Measurements from ENCODE around the gene CYP11A1.

CYP11A1 gene

DNA sequence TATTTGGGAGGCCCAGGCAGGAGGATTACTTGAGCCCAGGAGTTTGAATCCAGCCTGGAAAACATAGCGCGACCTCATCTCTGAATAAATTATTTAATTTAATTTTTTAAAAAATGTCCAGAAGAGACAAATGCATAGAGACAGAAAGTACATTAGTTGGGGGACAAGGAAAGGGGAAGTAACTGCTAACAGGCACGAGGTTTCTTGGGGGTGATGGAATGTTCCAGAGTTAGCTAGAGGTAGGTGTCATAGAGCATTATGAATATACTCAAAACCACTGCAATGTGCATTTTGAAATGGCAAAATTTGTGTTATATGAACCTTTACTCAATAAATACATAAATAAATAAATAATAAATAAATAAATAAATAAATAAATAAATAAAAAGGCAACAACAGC lies 31.7 kb upstream of the CYP11A1 start:
- Histone ChIP-seq H3K36me3 (no peaks in the 10 kb centered on the region), H3K4me1 (no peaks in the 10 kb centered on the region), H3K27me3 (no peaks in the 10 kb centered on the region), H3K4me3 (ENCODE audit: low read depth, low read length) (no peak overlapping the region), H3K9me3 (no peaks in the 10 kb centered on the region)
- no peak for DNase-seq
- TF ChIP-seq, protein P1, sequence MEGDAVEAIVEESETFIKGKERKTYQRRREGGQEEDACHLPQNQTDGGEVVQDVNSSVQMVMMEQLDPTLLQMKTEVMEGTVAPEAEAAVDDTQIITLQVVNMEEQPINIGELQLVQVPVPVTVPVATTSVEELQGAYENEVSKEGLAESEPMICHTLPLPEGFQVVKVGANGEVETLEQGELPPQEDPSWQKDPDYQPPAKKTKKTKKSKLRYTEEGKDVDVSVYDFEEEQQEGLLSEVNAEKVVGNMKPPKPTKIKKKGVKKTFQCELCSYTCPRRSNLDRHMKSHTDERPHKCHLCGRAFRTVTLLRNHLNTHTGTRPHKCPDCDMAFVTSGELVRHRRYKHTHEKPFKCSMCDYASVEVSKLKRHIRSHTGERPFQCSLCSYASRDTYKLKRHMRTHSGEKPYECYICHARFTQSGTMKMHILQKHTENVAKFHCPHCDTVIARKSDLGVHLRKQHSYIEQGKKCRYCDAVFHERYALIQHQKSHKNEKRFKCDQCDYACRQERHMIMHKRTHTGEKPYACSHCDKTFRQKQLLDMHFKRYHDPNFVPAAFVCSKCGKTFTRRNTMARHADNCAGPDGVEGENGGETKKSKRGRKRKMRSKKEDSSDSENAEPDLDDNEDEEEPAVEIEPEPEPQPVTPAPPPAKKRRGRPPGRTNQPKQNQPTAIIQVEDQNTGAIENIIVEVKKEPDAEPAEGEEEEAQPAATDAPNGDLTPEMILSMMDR (IDR thresholded peaks at IDR 0.05; ENCODE audit: low read depth, low read length) = no peak

DNA sequence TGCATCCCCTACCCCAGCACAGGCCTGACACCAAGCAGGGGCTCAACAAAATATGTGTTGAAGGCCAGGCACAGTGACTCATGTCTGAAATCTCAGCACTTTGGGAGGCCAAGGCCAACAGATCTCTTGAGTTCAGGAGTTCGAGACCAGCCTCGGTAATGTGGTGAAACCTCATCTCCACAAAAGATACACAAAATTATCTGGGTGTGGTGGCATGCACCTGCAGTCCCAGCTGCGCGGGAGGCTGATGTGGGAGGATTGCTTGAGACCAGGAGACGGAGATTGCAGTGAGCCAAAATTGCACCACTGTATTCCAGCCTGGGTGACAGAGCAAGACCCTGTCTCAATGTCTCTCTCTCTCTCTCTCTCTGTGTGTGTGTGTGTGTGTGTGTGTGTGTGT lies 30.7 kb upstream of the CYP11A1 start:
- DNase-seq = no peak
- H3K27me3 ChIP-seq = no peaks in the 10 kb centered on the region
- no peaks in the 10 kb centered on the region for H3K4me1 ChIP-seq
- no peaks in the 10 kb centered on the region for H3K36me3 ChIP-seq
- TF ChIP-seq, protein P1 (IDR thresholded peaks at IDR 0.05; ENCODE audit: low read depth, low read length) = no peak
- H3K4me3 ChIP-seq (ENCODE audit: low read depth, low read length) = no peak overlapping the region
- no peaks in the 10 kb centered on the region for H3K9me3 ChIP-seq

GRCh38 chr15:74397239-74398068 lies 30.0 kb upstream of the CYP11A1 start:
- DNase-seq = no peak

GRCh38 chr15:74396445-74397238 lies 29.2 kb upstream of the CYP11A1 start:
- DNase-seq = no peak
- TF ChIP-seq, protein P1 (IDR thresholded peaks at IDR 0.05; ENCODE audit: low read depth, low read length) = no peak
- Histone ChIP-seq H3K36me3 (no peaks in the 10 kb centered on the region), H3K27me3 (no peaks in the 10 kb centered on the region), H3K4me3 (ENCODE audit: low read depth, low read length) (no peak overlapping the region), H3K4me1 (no peaks in the 10 kb centered on the region), H3K9me3 (no peaks in the 10 kb centered on the region)

More at GRCh38 chr15:74397239-74398068, 30.0 kb upstream of the CYP11A1 start:
- TF ChIP-seq, protein P1 (IDR thresholded peaks at IDR 0.05; ENCODE audit: low read depth, low read length) = no peak
- Histone ChIP-seq H3K4me3 (ENCODE audit: low read depth, low read length) (no peak overlapping the region), H3K27me3 (no peaks in the 10 kb centered on the region), H3K4me1 (no peaks in the 10 kb centered on the region), H3K9me3 (no peaks in the 10 kb centered on the region), H3K36me3 (no peaks in the 10 kb centered on the region)

DNA sequence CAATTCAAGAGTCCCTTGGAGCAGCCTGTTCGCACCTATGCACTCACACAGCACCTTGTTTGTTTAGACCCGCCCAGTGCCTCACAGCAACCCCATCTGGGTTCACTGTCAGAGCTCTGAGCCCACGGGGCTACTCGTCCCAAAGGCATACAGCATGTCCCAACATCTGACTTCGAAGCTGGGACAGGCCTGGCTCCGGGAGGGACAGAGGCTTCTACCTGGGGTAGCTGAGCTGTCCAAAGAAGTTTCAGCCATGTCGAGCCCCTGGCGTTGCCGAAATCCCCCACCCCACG lies 28.6 kb upstream of the CYP11A1 start:
- Histone ChIP-seq H3K4me1 (no peaks in the 10 kb centered on the region), H3K27me3 (no peaks in the 10 kb centered on the region), H3K9me3 (no peaks in the 10 kb centered on the region), H3K36me3 (no peaks in the 10 kb centered on the region), H3K4me3 (ENCODE audit: low read depth, low read length) (no peak overlapping the region)
- DNase-seq = no peak
- TF ChIP-seq, protein P1 (IDR thresholded peaks at IDR 0.05; ENCODE audit: low read depth, low read length) = no peak

Measured in BE2C (cell line).